IMR-90 (cell line): Measurements from ENCODE around the gene ABCB10. TPM values are rescaled to one million over a fixed set of nuclear protein-coding genes. Genes with fewer than 3 reads are reported as not detected.

Source experiments
- ATAC-seq: fragments of 200-7000 bp; cut with Tn5 transposase; 2 replicates; pipeline ENCODE4 v1.9.1; 2020; ENCODE audit warnings: low read depth, mild to moderate bottlenecking, moderate library complexity
- BruUV-seq: library from RNA; stranded (reverse); fragments of 400-500 nt; replicated peaks from 2 replicates; lab custom pipeline; 2021; lab: Mats Ljungman, UMichigan
- CTCF ChIA-PET: fragments of 300-600 bp; formaldehyde crosslinking; extraction: SDS; loops from one replicate; lab custom pipeline; 2021; ENCODE audit warnings: antibody characterized with exemption; lab: Yijun Ruan, JAX
- POLR2A ChIA-PET: fragments of 300-600 bp; sonication (Branson Sonifier 250); formaldehyde crosslinking; loops from one replicate; lab custom pipeline; 2022; ENCODE audit warnings: antibody characterized with exemption; ENCODE audit not compliant: unreplicated experiment; lab: Charles Lee
- DNase-seq: peaks from one replicate; pipeline ENCODE4 v3.0.0; 2013
- H2AFZ ChIP-seq: replicated peaks from 2 replicates; pipeline ENCODE3; 2013; ENCODE audit warnings: low read length, mild to moderate bottlenecking; ENCODE audit not compliant: poor library complexity
- H2AK5ac ChIP-seq: 2 replicates; pipeline ENCODE4 v1.6.1; 2013; ENCODE audit warnings: low read depth, low read length, inconsistent platforms
- H2AK9ac ChIP-seq: replicated peaks from 2 replicates; pipeline ENCODE3; 2013; ENCODE audit warnings: mild to moderate bottlenecking, low read depth, low read length, moderate library complexity; ENCODE audit not compliant: poor library complexity
- H2BK120ac ChIP-seq: 2 replicates; pipeline ENCODE4 v1.6.1; 2013; ENCODE audit warnings: low read depth, low read length, inconsistent platforms
- H2BK15ac ChIP-seq: 3 replicates; pipeline ENCODE4 v1.6.1; 2013; ENCODE audit warnings: low read depth, low read length, inconsistent platforms
- H2BK20ac ChIP-seq: 2 replicates; pipeline ENCODE4 v1.6.1; 2013; ENCODE audit warnings: low read depth, mild to moderate bottlenecking, inconsistent platforms, low read length, moderate library complexity
- H2BK5ac ChIP-seq: 2 replicates; pipeline ENCODE4 v1.6.1; 2013; ENCODE audit warnings: mild to moderate bottlenecking, low read depth, low read length, inconsistent platforms; ENCODE audit not compliant: poor library complexity, severe bottlenecking
- H3K14ac ChIP-seq: replicated peaks from 2 replicates; pipeline ENCODE4 v1.6.1; 2013; ENCODE audit warnings: low read depth, low read length, inconsistent platforms
- H3K18ac ChIP-seq: 2 replicates; pipeline ENCODE4 v1.6.1; 2013; ENCODE audit warnings: low read depth, low read length, control low read depth
- H3K23ac ChIP-seq: 2 replicates; pipeline ENCODE4 v1.6.1; 2013; ENCODE audit warnings: low read depth, low read length, inconsistent platforms
- H3K27ac ChIP-seq: 2 replicates; pipeline ENCODE4 v1.5.1; 2013; ENCODE audit warnings: mild to moderate bottlenecking, control low read depth, low read length; ENCODE audit not compliant: insufficient read depth
- H3K27me3 ChIP-seq: 2 replicates; pipeline ENCODE4 v1.6.1; 2013; ENCODE audit warnings: low read length; ENCODE audit not compliant: control insufficient read depth, insufficient read depth
- H3K36me3 ChIP-seq: 2 replicates; pipeline ENCODE4 v1.6.1; 2013; ENCODE audit warnings: low read length, mixed read lengths; ENCODE audit not compliant: control insufficient read depth, insufficient read depth
- H3K4ac ChIP-seq: 2 replicates; pipeline ENCODE4 v1.6.1; 2013; ENCODE audit warnings: low read depth, low read length, inconsistent platforms
- H3K4me1 ChIP-seq: 2 replicates; pipeline ENCODE4 v1.6.1; 2013; ENCODE audit warnings: low read length, mixed read lengths; ENCODE audit not compliant: control insufficient read depth, insufficient read depth
- H3K4me2 ChIP-seq: 2 replicates; pipeline ENCODE4 v1.6.1; 2013; ENCODE audit warnings: low read depth, mild to moderate bottlenecking, control low read depth, low read length, moderate library complexity
- H3K4me3 ChIP-seq: 2 replicates; pipeline ENCODE4 v1.5.1; 2013; ENCODE audit warnings: low read depth, mild to moderate bottlenecking, control low read depth, low read length, moderate library complexity; ENCODE audit not compliant: insufficient read depth
- H3K56ac ChIP-seq: 2 replicates; pipeline ENCODE4 v1.6.1; 2013; ENCODE audit warnings: low read length, inconsistent platforms; ENCODE audit not compliant: insufficient read depth; ENCODE audit errors: extremely low read depth
- H3K79me1 ChIP-seq, 2 experiments: 2 replicates each; pipeline ENCODE4 v1.6.1; 2013; ENCODE audit warnings: low read length in 2 of 2, inconsistent platforms in 1 of 2, low read depth in 1 of 2
- H3K9ac ChIP-seq: 2 replicates; pipeline ENCODE4 v1.6.1; 2013; ENCODE audit warnings: low read depth, low read length, control low read depth
- H3K9me1 ChIP-seq: 2 replicates; pipeline ENCODE4 v1.6.1; 2013; ENCODE audit warnings: low read length, inconsistent platforms; ENCODE audit not compliant: insufficient read depth
- H3K9me3 ChIP-seq: 2 replicates; pipeline ENCODE4 v1.6.1; 2013; ENCODE audit warnings: low read length; ENCODE audit not compliant: control insufficient read depth, insufficient read depth
- H4K20me1 ChIP-seq: 2 replicates; pipeline ENCODE4 v1.6.1; 2013; ENCODE audit warnings: low read length, inconsistent platforms; ENCODE audit not compliant: insufficient read depth
- H4K5ac ChIP-seq: 2 replicates; pipeline ENCODE4 v1.6.1; 2013; ENCODE audit warnings: mild to moderate bottlenecking, low read depth, low read length, control low read depth
- H4K8ac ChIP-seq, 2 experiments: 2 replicates each; pipeline ENCODE4 v1.6.1; 2013; ENCODE audit warnings: low read depth in 2 of 2, low read length in 2 of 2, control low read depth in 1 of 2, inconsistent platforms in 1 of 2
- H4K91ac ChIP-seq: 2 replicates; pipeline ENCODE4 v1.6.1; 2013; ENCODE audit warnings: low read depth, low read length, inconsistent platforms; ENCODE audit not compliant: insufficient read depth
- CHD1 ChIP-seq: IDR thresholded peaks from 2 replicates; pipeline ENCODE4 v1.6.1; 2012; ENCODE audit warnings: low read depth, low read length, improper control_type of control experiment
- CTCF ChIP-seq: conservative IDR thresholded peaks from 2 replicates; pipeline ENCODE4 v1.5.1; 2012; ENCODE audit warnings: mild to moderate bottlenecking, low read depth, low read length, improper control_type of control experiment
- ELK1 ChIP-seq: fragments of 150-350 bp; IDR thresholded peaks from 2 replicates; pipeline ENCODE4 v1.6.1; 2016; ENCODE audit warnings: low read depth, mild to moderate bottlenecking, low read length, moderate library complexity, borderline replicate concordance
- POLR2A ChIP-seq: IDR thresholded peaks from 2 replicates; pipeline ENCODE4 v1.6.1; 2012; ENCODE audit warnings: mild to moderate bottlenecking, low read depth, low read length
- WGBS, 2 experiments: methylation state at CpG; one replicate each; pipeline versions ENCODE4 v1.1.5 to v1.1.7; 2013; ENCODE audit warnings: missing lambda C conversion rate in 2 of 2; ENCODE audit not compliant: insufficient read length in 1 of 2; ENCODE audit errors: extremely low coverage in 2 of 2; 5-methylcytosine and 5-hydroxymethylcytosine counted together
- dilution Hi-C: fragments of 300-500 bp; cut with HindIII; formaldehyde crosslinking; loops from one replicate; pipeline ENCODE4 v1.14.3; 2018; ENCODE audit warnings: low sequenced_read_pairs; ENCODE audit not compliant: unreplicated experiment
- in situ Hi-C: fragments of 300-500 bp; cut with MboI; formaldehyde crosslinking; loops from 3 replicates; pipeline ENCODE4 v1.14.3; 2019; ENCODE audit warnings: low sequenced_read_pairs, inconsistent platforms, mixed read lengths
- intact Hi-C: fragments of 100-400 bp; cut with micrococcal nuclease; formaldehyde crosslinking; loops from 2 replicates; pipeline ENCODE4 v1.10.0; 2022
- polyA plus RNA-seq, 3 experiments: library from polyadenylated mRNA; depleted of rRNA; stranded (reverse); fragments of >200 nt; gene quantifications; 2 replicates each; pipeline ENCODE4 v1.2.3, GENCODE V29; 2012; ENCODE audit warnings: low replicate concordance in 1 of 3
- total RNA-seq: library from RNA; depleted of rRNA; stranded (reverse); fragments of >200 nt; gene quantifications from 2 replicates; pipeline ENCODE4 v1.2.3, GENCODE V29; 2012

ABCB10 gene
- total and polyA plus RNA-seq, 2 of the 4 experiments (the other 2 are of a cell fraction): 6.5 to 10.9 TPM

- ChIA-PET CTCF (interaction anchor here (0.6 kb wide), 1 partner anchor 33 kb away, joined by 4 read pairs; no protein-coding TSS in a partner anchor), POLR2A (no interaction called here)
- H3K4me3 ChIP-seq: no peak overlapping the region
- no peak overlapping the region for H3K4me2 ChIP-seq
- H3K36me3 ChIP-seq: peaks cover 28% of the 10 kb centered on the region
- 93% methylated on average over 3 of the region's 7 CpGs; no CpG with 5 or more reads in 1 of the 2 experiments for WGBS, 2 experiments
- intact Hi-C loops: no loop called here
- no peak overlapping the region for H3K27ac ChIP-seq
- dilution Hi-C loops: no loop called here
- H4K8ac ChIP-seq: no peak overlapping the region
- no peak overlapping the region for H3K14ac ChIP-seq
- no peak overlapping the region for H3K18ac ChIP-seq
- ATAC-seq (no peak), DNase-seq (no peak)
- no peak overlapping the region for H4K5ac ChIP-seq
- H2BK120ac ChIP-seq: no peak overlapping the region
- H3K9me1 ChIP-seq: no peaks in the 10 kb centered on the region
- no peak overlapping the region for H2AK9ac ChIP-seq
- no peak overlapping the region for H2AK5ac ChIP-seq
- H4K91ac ChIP-seq: no peak overlapping the region
- in situ Hi-C loops: no loop called here
- no peak overlapping the region for H2BK15ac ChIP-seq
- no peak overlapping the region for H3K4ac ChIP-seq
- no peak overlapping the region for H2BK20ac ChIP-seq
- no peak overlapping the region for H2BK5ac ChIP-seq
- no TSS peak for BruUV-seq
- H3K23ac ChIP-seq: no peak overlapping the region
- no peak overlapping the region for H3K56ac ChIP-seq
- no peak overlapping the region for H3K9ac ChIP-seq
- H3K27me3 ChIP-seq: no peaks in the 10 kb centered on the region
- no peak overlapping the region for H2AFZ ChIP-seq
- no peaks in the 10 kb centered on the region for H4K20me1 ChIP-seq
- H3K9me3 ChIP-seq: no peaks in the 10 kb centered on the region
- no peaks in the 10 kb centered on the region for H3K4me1 ChIP-seq
- H3K79me1 ChIP-seq: peaks cover 3 to 9% of the 10 kb centered on the region in 2 experiments; a peak in 3 of 4 replicates
- TF ChIP-seq CHD1 (no peak), ELK1 (no peak), POLR2A (no peak), CTCF (no peak)
These were observed 28.9 kb downstream of the ABCB10 start for GRCh38 chr1:229529639-229530038.
